SU-DHL-6 (cell line): ENCODE data around the gene LRRK1.

ENCODE experiments used
- H2AFZ ChIP-seq: fragments of 200-600 bp; sonication (generic); 2 replicates; pipeline ENCODE4 v1.6.1; 2014; ENCODE audit warnings: low read depth, mild to moderate bottlenecking, moderate library complexity, mixed read lengths, antibody characterized with exemption, low read length; ENCODE audit not compliant: severe bottlenecking
- H3F3A ChIP-seq: fragments of 200-600 bp; shearing (Covaris generic); 2 replicates; pipeline ENCODE4 v1.6.0; 2016; ENCODE audit warnings: antibody characterized with exemption, mild to moderate bottlenecking; ENCODE audit not compliant: insufficient read depth
- H3K27ac ChIP-seq: fragments of 200-600 bp; sonication (generic); 2 replicates; pipeline ENCODE4 v1.5.1; 2016; ENCODE audit warnings: low read depth, mild to moderate bottlenecking, low read length, moderate library complexity, mixed read lengths
- H3K27me3 ChIP-seq: fragments of 200-600 bp; sonication (generic), shearing (Covaris generic); 2 replicates; pipeline ENCODE4 v1.6.0; 2014; ENCODE audit warnings: mild to moderate bottlenecking, low read length
- H3K36me3 ChIP-seq: fragments of 200-600 bp; sonication (generic); 2 replicates; pipeline ENCODE4 v1.6.1; 2014; ENCODE audit warnings: mild to moderate bottlenecking, low read length, mixed read lengths
- H3K4me2 ChIP-seq: fragments of 300-600, 200-600 bp; shearing (Covaris generic), sonication (generic); 2 replicates; pipeline ENCODE4 v1.6.0; 2014; ENCODE audit warnings: low read length, low read depth, mild to moderate bottlenecking; ENCODE audit not compliant: poor library complexity, severe bottlenecking
- H3K4me3 ChIP-seq: fragments of 200-600 bp; sonication (generic); 2 replicates; pipeline ENCODE4 v1.5.1; 2014; ENCODE audit warnings: antibody characterized with exemption, low read length, mild to moderate bottlenecking, mixed read lengths; ENCODE audit not compliant: insufficient read depth, poor library complexity, severe bottlenecking
- H3K79me2 ChIP-seq: fragments of 200-600 bp; sonication (generic); 2 replicates; pipeline ENCODE4 v1.6.1; 2014; ENCODE audit warnings: mild to moderate bottlenecking, low read length, moderate library complexity; ENCODE audit not compliant: insufficient read depth
- H3K9ac ChIP-seq: fragments of 200-600 bp; sonication (generic); 2 replicates; pipeline ENCODE4 v1.7.0; 2014; ENCODE audit warnings: mild to moderate bottlenecking, low read length
- H3K9me2 ChIP-seq: fragments of 200-600 bp; sonication (generic); replicated peaks from 2 replicates; pipeline ENCODE4 v1.6.1; 2014; ENCODE audit warnings: low read length; ENCODE audit not compliant: insufficient read depth
- H3K9me3 ChIP-seq: fragments of 200-600 bp; sonication (generic); 2 replicates; pipeline ENCODE4 v1.6.1; 2014; ENCODE audit warnings: low read length, mixed read lengths; ENCODE audit not compliant: insufficient read depth
- H4K20me1 ChIP-seq: fragments of 200-600 bp; sonication (generic); 2 replicates; pipeline ENCODE4 v1.6.1; 2014; ENCODE audit warnings: low read depth, mild to moderate bottlenecking, antibody characterized with exemption, low read length, moderate library complexity, mixed read lengths
- EZH2phosphoT487 ChIP-seq: fragments of 200-600 bp; sonication (generic), shearing (Covaris generic); conservative IDR thresholded peaks from 2 replicates; pipeline ENCODE4 v1.6.1; 2018; ENCODE audit warnings: mild to moderate bottlenecking, antibody characterized with exemption, low read length, moderate library complexity, mixed read lengths
- TF ChIP-seq, protein P1 (sequence below): fragments of 200-600 bp; sonication (generic); IDR thresholded peaks from one replicate; pipeline ENCODE4 v1.5.1; 2017; ENCODE audit warnings: antibody characterized with exemption, mild to moderate bottlenecking, low read length, moderate library complexity; ENCODE audit not compliant: insufficient read depth, poor library complexity, severe bottlenecking

LRRK1 gene

DNA sequence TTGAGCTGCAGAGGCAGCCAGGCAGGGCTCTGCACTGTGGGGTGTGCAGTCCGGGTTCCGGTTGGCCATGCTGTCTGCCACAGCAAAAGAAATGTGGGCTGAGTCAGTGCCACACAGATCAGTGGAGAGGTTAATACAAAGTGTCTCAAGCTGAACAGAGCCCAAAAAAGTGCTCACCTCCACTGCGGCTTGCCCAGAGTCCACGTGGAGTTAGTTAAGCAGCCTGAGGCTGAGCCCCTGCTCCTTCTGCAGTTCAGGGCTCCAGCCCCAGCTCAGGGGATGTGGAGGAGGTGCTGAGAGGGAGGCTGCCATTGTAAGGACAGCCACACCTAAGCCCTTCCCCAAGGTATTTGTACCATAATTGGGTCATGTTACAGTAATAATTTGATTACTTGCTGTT lies 85.3 kb downstream of the LRRK1 start:
- Histone ChIP-seq H4K20me1 (no peaks in the 10 kb centered on the region), H3K9me2 (no peaks in the 10 kb centered on the region), H3K4me2 (no peak overlapping the region), H3K79me2 (0 out of 2 replicates have a peak, but pooled peaks cover 15% of the 10 kb centered on the region), H3K9ac (no peak overlapping the region), H2AFZ (no peak overlapping the region), H3K27me3 (no peaks in the 10 kb centered on the region), H3F3A (peaks cover 53% of the 10 kb centered on the region), H3K36me3 (peaks cover 49% of the 10 kb centered on the region), H3K27ac (no peak overlapping the region), H3K4me3 (no peak overlapping the region), H3K9me3 (no peaks in the 10 kb centered on the region)
- TF ChIP-seq, protein P1, sequence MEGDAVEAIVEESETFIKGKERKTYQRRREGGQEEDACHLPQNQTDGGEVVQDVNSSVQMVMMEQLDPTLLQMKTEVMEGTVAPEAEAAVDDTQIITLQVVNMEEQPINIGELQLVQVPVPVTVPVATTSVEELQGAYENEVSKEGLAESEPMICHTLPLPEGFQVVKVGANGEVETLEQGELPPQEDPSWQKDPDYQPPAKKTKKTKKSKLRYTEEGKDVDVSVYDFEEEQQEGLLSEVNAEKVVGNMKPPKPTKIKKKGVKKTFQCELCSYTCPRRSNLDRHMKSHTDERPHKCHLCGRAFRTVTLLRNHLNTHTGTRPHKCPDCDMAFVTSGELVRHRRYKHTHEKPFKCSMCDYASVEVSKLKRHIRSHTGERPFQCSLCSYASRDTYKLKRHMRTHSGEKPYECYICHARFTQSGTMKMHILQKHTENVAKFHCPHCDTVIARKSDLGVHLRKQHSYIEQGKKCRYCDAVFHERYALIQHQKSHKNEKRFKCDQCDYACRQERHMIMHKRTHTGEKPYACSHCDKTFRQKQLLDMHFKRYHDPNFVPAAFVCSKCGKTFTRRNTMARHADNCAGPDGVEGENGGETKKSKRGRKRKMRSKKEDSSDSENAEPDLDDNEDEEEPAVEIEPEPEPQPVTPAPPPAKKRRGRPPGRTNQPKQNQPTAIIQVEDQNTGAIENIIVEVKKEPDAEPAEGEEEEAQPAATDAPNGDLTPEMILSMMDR, result no peak
- TF ChIP-seq EZH2phosphoT487, result no peak

DNA sequence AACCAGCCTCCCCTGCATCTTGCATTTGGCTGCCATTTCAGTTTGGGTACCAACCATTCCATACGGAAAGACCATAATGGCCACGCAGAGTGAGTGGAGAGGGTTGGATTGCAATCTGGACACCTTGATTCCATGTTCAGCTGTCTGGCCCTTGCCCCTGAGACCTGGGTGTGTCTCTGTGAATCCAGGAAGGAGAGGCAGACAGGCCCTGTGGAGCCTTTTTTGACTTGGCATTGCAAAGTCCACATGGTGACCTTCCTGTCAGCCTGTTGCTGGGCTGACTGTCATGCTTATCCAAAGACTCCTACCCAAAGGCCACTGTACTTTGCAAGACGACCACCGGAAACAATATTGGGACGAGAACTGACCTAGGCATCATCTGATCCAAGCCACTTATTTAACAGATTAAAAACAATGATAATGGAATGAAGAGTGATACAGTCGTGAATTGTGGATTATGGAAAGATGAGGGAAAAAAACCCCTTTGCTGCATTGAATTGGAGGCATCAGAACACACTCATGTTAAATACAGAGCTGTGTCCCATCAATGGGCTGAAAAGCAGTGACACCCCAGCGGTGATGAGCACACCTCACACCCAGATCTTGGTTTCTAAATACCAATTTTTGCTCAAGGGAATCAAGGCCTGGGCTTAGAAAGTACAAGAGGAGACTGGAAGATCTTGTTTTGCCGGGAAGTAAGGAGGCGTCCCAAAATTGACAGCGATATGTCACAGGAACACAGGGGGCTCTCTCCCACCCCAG lies 86.0 kb downstream of the LRRK1 start:
- Histone ChIP-seq H3K79me2 (0 out of 2 replicates have a peak, but pooled peaks cover 15% of the 10 kb centered on the region), H3K9me3 (no peaks in the 10 kb centered on the region), H3K4me2 (no peak overlapping the region), H3K9ac (no peak overlapping the region), H3K27me3 (no peaks in the 10 kb centered on the region), H3K27ac (peak overlapping the region; percentile 45; the same call in 1 of the 2 replicates), H4K20me1 (no peaks in the 10 kb centered on the region), H2AFZ (no peak overlapping the region), H3K4me3 (no peak overlapping the region), H3K9me2 (no peaks in the 10 kb centered on the region), H3K36me3 (peaks cover 47% of the 10 kb centered on the region), H3F3A (peaks cover 57% of the 10 kb centered on the region)
- TF ChIP-seq, protein P1, result no peak
- TF ChIP-seq EZH2phosphoT487, result no peak

DNA sequence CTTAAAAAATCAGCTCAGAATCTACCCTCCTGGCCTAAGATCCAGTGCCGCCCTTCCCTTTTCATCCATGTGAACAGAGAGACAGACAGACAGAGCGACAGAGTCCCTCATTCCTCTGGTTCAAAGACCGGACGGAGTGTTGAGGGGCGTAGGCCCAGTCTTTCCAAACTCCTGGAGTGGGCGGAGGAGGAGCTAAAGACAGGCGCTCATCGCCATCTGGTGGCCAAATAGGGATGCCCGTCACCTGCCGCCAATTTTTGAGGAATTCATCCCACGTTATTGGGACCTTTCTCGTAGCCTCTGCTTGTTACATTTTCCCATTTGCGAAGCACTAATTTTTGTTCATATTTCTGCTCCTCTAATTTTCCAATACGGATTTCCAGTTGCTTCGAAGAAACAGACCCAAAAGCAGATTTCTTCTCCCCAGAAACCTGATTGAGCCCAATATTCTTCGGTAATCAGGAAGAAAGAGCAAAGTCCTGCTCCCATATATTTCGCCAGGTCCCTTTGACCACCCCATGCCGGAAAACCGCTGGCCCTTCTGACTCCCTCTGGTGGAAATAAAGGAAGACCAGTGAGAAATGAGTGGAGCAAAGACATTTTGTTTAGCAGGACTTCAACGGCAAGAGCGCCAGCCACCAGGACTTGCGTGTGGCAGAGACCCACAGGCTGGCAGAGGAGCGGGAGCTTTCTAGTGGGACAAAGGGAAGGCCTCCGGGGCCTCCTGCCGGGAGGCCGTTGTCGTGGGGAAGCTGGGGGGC lies 88.0 kb downstream of the LRRK1 start:
- H3K4me2 ChIP-seq, result peak overlapping the region; percentile 79

More for the DNA sequence above, 88.0 kb downstream of the LRRK1 start:
- peak overlapping the region; percentile 52; the same call in 1 of the 2 replicates for H3K9ac ChIP-seq
- H3K4me3 ChIP-seq, result no peak overlapping the region
- H3K9me2 ChIP-seq, result no peaks in the 10 kb centered on the region
- TF ChIP-seq EZH2phosphoT487, result no peak
- TF ChIP-seq, protein P1, result peak; percentile 92
- no peaks in the 10 kb centered on the region for H4K20me1 ChIP-seq
- peaks cover 42% of the 10 kb centered on the region for H3K36me3 ChIP-seq
- H3F3A ChIP-seq, result peaks cover 55% of the 10 kb centered on the region
- no peak overlapping the region for H2AFZ ChIP-seq
- H3K9me3 ChIP-seq, result no peaks in the 10 kb centered on the region
- H3K27me3 ChIP-seq, result no peaks in the 10 kb centered on the region
- H3K27ac ChIP-seq, result peak overlapping the region; percentile 82
- 0 out of 2 replicates have a peak, but pooled peaks cover 4% of the 10 kb centered on the region for H3K79me2 ChIP-seq
